HG03060 (cell line): ENCODE results near the gene MINDY2.
"Not testable (repeated sequence)": the region's sequence is repeated elsewhere in the genome, so short reads cannot be mapped to it uniquely, and the experiment has no call there.

Source experiments
- ATAC-seq: cut with Tn5 transposase; IDR thresholded peaks from one replicate; pipeline ENCODE4 v1.9.1; 2021; ENCODE audit warnings: low read depth, moderate number of reproducible peaks; ENCODE audit not compliant: unreplicated experiment

The MINDY2 gene

GRCh38 chr15:58795825-58796224, 24.7 kb downstream of the MINDY2 start:
- no peak for ATAC-seq

GRCh38 chr15:58797505-58797904, 26.4 kb downstream of the MINDY2 start:
- no peak for ATAC-seq

GRCh38 chr15:58805095-58805494, 34.0 kb downstream of the MINDY2 start:
- no peak for ATAC-seq

GRCh38 chr15:58823267-58823666, 52.2 kb downstream of the MINDY2 start:
- not testable (repeated sequence) for ATAC-seq

GRCh38 chr15:58830556-58830955, 59.5 kb downstream of the MINDY2 start:
- ATAC-seq = no peak

GRCh38 chr15:58833681-58834426, 62.8 kb downstream of the MINDY2 start:
- ATAC-seq = not testable (repeated sequence)

- no peak for ATAC-seq
These were observed 68.4 kb downstream of the MINDY2 start for GRCh38 chr15:58839485-58839884.

GRCh38 chr15:58840048-58840447, 68.9 kb downstream of the MINDY2 start:
- no peak for ATAC-seq

GRCh38 chr15:58842713-58843396, 71.8 kb downstream of the MINDY2 start:
- no peak for ATAC-seq

- ATAC-seq = not testable (repeated sequence)
These were observed 80.1 kb downstream of the MINDY2 start for GRCh38 chr15:58851205-58851604.

GRCh38 chr15:58852347-58852746, 81.2 kb downstream of the MINDY2 start:
- ATAC-seq = no peak

- ATAC-seq = no peak
These were observed 83.5 kb downstream of the MINDY2 start for GRCh38 chr15:58854593-58854992.

- ATAC-seq = no peak
These were observed 85.0 kb downstream of the MINDY2 start for GRCh38 chr15:58856086-58856485.

- ATAC-seq = not testable (repeated sequence)
These were observed 85.5 kb downstream of the MINDY2 start for GRCh38 chr15:58856621-58857020.

- no peak for ATAC-seq
These were observed 91.2 kb downstream of the MINDY2 start for GRCh38 chr15:58862326-58862725.

GRCh38 chr15:58864602-58865424, 93.7 kb downstream of the MINDY2 start:
- ATAC-seq = no peak

- ATAC-seq = no peak
These were observed 94.4 kb downstream of the MINDY2 start for GRCh38 chr15:58865425-58865880.

GRCh38 chr15:58867926-58868325, 96.8 kb downstream of the MINDY2 start:
- no peak for ATAC-seq

GRCh38 chr15:58870451-58870850, 99.3 kb downstream of the MINDY2 start:
- no peak for ATAC-seq

- no peak for ATAC-seq
These were observed 102.2 kb downstream of the MINDY2 start for GRCh38 chr15:58873267-58873666.

- no peak for ATAC-seq
These were observed 104.2 kb downstream of the MINDY2 start for GRCh38 chr15:58875343-58875742.
